Measurements from ENCODE around the gene DLX1.
A peak's percentile ranks its signal among the peaks of the same experiment; 100 is the strongest.
"Not testable (repeated sequence)": the region's sequence is repeated elsewhere in the genome, so short reads cannot be mapped to it uniquely, and the experiment has no call there.

DLX1 gene

GRCh38 chr2:172106108-172106961, 21.0 kb downstream of the DLX1 start:
- DNase-seq (ENCODE audit: low read depth): no peak
- TF ChIP-seq CTCF (IDR thresholded peaks at IDR 0.05; ENCODE audit: low read depth, low read length, missing control alignments): peak; percentile 53
- H3K4me3 ChIP-seq (ENCODE audit: low read depth, low read length): peak overlapping the region; percentile 43

GRCh38 chr2:172107690-172108586, 22.6 kb downstream of the DLX1 start:
- no peak overlapping the region for H3K4me3 ChIP-seq (ENCODE audit: low read depth, low read length)
- no peak for DNase-seq (ENCODE audit: low read depth)
- no peak for TF ChIP-seq CTCF (IDR thresholded peaks at IDR 0.05; ENCODE audit: low read depth, low read length, missing control alignments)

GRCh38 chr2:172108587-172108930, 23.3 kb downstream of the DLX1 start:
- no peak overlapping the region for H3K4me3 ChIP-seq (ENCODE audit: low read depth, low read length)
- TF ChIP-seq CTCF (IDR thresholded peaks at IDR 0.05; ENCODE audit: low read depth, low read length, missing control alignments): no peak
- no peak for DNase-seq (ENCODE audit: low read depth)

- H3K4me3 ChIP-seq (ENCODE audit: low read depth, low read length): no peak overlapping the region
- no peak for DNase-seq (ENCODE audit: low read depth)
- no peak for TF ChIP-seq CTCF (IDR thresholded peaks at IDR 0.05; ENCODE audit: low read depth, low read length, missing control alignments)
These were observed 24.1 kb downstream of the DLX1 start for GRCh38 chr2:172109256-172109987.

GRCh38 chr2:172109988-172110811, 24.9 kb downstream of the DLX1 start:
- no peak overlapping the region for H3K4me3 ChIP-seq (ENCODE audit: low read depth, low read length)
- no peak for DNase-seq (ENCODE audit: low read depth)
- no peak for TF ChIP-seq CTCF (IDR thresholded peaks at IDR 0.05; ENCODE audit: low read depth, low read length, missing control alignments)

- DNase-seq (ENCODE audit: low read depth): no peak
- no peak overlapping the region for H3K4me3 ChIP-seq (ENCODE audit: low read depth, low read length)
- TF ChIP-seq CTCF (IDR thresholded peaks at IDR 0.05; ENCODE audit: low read depth, low read length, missing control alignments): peak; percentile 31
These were observed 28.3 kb downstream of the DLX1 start for GRCh38 chr2:172113617-172114016.

- not testable (repeated sequence) for DNase-seq (ENCODE audit: low read depth); H3K4me3 ChIP-seq (ENCODE audit: low read depth, low read length)
These were observed 28.9 kb downstream of the DLX1 start for GRCh38 chr2:172114176-172114575.
